Epithelial cell of esophagus (primary cell): ENCODE data around the gene KAZN.

ENCODE experiments used
- DNase-seq: peaks from one replicate; pipeline ENCODE4 v3.0.0; 2010; ENCODE audit warnings: low read depth
- H3K4me3 ChIP-seq: 2 replicates; pipeline ENCODE4 v1.5.1; 2011; ENCODE audit warnings: mild to moderate bottlenecking, low read length, control low read depth
- TF ChIP-seq, protein P1 (sequence below): IDR thresholded peaks from 2 replicates; pipeline ENCODE4 v1.5.1; 2011; ENCODE audit warnings: low read depth, mild to moderate bottlenecking, low read length, control low read depth, inconsistent platforms; ENCODE audit not compliant: insufficient read depth; ENCODE audit errors: missing control alignments

The KAZN gene

DNA sequence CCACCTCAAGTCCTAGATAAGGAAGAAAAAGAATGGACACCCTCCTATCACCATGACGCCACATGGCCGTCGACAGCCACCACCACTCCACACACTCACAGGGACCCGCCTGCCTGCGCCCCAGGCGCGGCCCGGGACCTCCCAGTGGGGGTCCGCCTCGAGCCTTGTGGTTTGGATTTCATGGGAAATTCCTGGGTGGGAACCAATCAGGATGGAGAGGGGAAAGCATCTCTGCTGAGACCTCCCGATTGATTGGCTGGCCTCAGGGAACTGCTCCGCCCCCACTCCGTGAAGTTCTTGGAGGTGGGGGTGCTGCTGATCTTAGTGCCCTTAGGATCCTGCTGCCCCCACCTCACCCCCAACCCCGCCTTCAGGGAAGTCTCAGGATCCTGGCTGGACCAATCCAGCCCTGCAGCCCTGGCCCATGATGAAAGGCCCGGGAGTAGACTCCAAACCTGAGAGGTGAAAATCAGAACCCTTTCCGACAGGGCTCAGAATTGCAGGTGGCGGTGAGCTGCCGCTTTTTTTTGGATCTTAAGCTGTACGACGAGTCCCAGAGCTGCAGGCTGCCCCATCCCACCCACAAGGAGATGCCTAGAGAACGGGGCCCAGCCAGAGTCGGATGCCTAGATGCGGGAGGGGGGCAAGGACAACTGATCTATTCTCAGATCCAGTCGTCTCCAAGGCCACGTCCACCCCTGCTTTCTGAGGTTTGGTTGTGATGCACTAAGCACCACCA, 526.0 kb downstream of the KAZN start:
- TF ChIP-seq, protein P1, sequence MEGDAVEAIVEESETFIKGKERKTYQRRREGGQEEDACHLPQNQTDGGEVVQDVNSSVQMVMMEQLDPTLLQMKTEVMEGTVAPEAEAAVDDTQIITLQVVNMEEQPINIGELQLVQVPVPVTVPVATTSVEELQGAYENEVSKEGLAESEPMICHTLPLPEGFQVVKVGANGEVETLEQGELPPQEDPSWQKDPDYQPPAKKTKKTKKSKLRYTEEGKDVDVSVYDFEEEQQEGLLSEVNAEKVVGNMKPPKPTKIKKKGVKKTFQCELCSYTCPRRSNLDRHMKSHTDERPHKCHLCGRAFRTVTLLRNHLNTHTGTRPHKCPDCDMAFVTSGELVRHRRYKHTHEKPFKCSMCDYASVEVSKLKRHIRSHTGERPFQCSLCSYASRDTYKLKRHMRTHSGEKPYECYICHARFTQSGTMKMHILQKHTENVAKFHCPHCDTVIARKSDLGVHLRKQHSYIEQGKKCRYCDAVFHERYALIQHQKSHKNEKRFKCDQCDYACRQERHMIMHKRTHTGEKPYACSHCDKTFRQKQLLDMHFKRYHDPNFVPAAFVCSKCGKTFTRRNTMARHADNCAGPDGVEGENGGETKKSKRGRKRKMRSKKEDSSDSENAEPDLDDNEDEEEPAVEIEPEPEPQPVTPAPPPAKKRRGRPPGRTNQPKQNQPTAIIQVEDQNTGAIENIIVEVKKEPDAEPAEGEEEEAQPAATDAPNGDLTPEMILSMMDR = no peak
- H3K4me3 ChIP-seq = no peak overlapping the region
- DNase-seq = no peak

DNA sequence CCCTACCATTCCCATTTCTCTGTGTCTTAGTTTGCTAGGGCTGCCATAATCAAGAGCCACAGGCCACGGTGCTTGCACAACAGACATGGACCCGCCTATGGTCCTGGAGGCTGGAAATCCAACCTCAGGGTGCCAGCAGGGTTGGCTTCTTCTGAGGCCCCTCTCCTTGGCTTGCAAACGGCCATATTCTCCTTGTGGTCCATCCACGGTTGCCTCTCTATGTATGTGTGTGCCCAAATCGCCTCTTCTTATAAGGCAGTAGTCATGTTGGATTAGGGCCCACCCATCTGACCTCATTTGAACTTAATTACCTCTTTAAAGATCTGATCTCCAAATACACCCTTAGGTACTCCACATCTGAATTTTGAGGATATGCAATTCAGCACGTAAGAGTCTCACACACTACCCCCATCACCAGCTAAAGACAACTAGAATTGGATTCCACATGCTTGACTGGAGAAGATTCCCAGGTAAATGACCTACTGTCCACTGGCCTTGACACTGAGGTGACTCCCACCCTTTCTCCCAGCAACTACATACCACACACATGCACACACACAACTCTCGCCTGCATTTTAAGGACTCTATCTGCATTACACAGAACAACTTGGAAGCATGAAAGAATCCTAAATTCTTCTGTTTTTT, 526.7 kb downstream of the KAZN start:
- no peak overlapping the region for H3K4me3 ChIP-seq
- TF ChIP-seq, protein P1 = no peak

DNA sequence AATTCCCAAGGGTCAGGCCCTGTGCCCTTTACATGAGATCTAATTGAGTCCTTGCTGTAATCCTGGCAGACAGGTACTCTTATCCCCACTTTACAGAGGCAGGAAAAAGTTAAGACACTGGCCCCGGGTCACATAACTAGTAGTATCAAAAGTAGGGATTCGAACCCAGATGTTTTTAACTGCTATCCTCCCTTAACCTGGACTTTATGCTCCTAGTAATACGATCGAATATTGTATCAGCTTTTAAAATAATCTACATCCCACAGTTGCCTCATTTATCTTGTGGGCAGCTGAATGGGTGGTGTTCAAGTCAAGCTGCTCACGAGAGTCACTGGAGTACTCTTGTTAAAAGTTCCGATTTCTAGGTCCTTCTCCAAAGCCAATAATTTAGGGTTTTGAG, 529.6 kb downstream of the KAZN start:
- H3K4me3 ChIP-seq = no peak overlapping the region
- no peak for DNase-seq
- TF ChIP-seq, protein P1 = no peak

More for the DNA sequence above, 526.7 kb downstream of the KAZN start:
- no peak for DNase-seq

DNA sequence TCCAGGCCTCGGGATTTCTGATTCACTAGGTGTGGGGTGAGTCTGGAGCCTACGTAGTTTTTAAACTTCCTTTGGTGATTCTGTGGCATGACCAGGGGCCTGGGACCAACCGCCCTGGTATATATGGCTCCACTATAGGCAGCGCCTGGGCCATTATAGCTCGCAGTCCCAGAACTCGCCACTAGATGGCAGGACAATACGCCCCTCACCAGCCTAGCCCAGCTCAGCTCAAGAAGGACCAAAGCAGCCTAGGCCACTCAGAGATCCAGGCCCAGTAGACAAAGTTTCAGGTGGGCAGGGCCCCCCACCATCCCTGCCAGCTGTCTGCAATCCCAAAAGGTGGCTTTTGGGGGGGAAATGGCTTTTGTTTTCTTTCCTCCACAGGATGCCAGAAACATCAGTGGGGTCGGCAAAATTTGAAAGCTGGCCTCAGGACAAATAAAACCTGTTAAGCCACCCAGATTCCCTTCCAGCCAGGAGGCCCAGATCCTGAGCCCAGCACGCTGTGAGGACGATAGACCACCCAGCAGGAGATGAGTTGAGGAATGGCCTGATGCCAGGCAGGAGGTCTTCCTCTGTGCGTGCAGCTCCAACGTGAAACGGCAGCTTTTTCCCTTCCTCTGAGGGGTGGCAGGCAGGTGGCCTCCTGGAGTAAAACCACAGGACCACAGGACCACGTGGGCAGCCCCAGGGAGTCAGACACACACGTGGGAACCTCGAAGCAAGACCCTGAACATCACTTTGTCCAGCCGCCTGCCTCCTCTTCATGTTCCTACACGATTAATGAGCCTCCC, 530.2 kb downstream of the KAZN start:
- peak; percentile 73 for DNase-seq
- TF ChIP-seq, protein P1 = peak; percentile 89
- no peak overlapping the region for H3K4me3 ChIP-seq

DNA sequence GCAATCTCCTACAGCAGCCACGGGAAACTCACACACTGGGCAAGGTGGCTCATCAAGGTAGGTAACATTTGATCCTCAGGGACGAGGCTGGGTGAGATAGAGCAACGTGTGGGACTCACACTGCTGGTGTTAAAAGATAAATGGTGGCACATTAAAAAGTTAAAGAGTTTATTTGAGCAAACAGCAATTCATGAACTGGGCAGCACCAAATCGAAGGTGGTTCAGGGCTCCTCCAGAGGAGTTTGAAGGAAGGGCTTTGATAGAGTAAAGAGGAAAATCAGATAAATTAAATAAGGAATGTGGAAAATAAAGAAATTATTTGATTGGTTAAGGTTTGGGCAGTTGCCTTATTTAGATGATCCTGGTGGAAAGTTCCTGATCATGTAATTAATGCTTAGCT, 531.5 kb downstream of the KAZN start:
- no peak for DNase-seq
- TF ChIP-seq, protein P1 = no peak
- no peak overlapping the region for H3K4me3 ChIP-seq

DNA sequence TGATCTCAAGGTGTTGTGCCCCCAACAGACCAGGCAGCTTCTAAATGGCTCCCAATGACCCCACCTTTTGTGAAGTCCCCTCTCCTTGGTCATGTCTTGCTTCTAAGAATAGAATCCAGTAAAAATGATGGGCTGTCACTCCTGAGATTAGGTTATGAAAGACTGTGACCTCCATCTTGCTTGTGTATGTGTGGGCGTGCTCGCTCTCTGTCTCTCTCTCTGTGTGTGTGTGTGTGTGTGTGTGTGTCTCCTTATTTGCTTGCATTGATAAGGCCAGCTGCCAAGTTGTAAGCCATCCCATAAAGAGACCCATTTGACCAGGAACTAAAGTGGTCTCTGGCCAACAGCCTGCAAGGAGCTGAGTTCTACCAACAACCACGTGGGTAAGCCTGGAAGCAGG, 532.1 kb downstream of the KAZN start:
- DNase-seq = no peak
- no peak overlapping the region for H3K4me3 ChIP-seq
- TF ChIP-seq, protein P1 = no peak
